Right renal cortex interstitium (tissue), 3 donors: Measurements from ENCODE around the gene RUFY3. TPM values are rescaled to one million over a fixed set of nuclear protein-coding genes. Genes with fewer than 3 reads are reported as not detected.
"Not testable (repeated sequence)": the region's sequence is repeated elsewhere in the genome, so short reads cannot be mapped to it uniquely, and the experiment has no call there.

Experiments used
- DNase-seq, 3 donors: peaks; one replicate each; pipeline ENCODE4 v3.0.0-alpha.2; 2013; ENCODE audit warnings: low read depth in 3 of 3, low spot score in 2 of 3
- polyA plus RNA-seq, 3 donors: library from polyadenylated mRNA; unstranded; fragments of 120-200 nt; gene quantifications; one replicate each; pipeline ENCODE4 v1.2.1, GENCODE V29; 2013; ENCODE audit not compliant: insufficient read length in 3 of 3

The RUFY3 gene
- polyA plus RNA-seq, 3 donors, result 91.9 to 95.9 (median 93.3) TPM

DNA sequence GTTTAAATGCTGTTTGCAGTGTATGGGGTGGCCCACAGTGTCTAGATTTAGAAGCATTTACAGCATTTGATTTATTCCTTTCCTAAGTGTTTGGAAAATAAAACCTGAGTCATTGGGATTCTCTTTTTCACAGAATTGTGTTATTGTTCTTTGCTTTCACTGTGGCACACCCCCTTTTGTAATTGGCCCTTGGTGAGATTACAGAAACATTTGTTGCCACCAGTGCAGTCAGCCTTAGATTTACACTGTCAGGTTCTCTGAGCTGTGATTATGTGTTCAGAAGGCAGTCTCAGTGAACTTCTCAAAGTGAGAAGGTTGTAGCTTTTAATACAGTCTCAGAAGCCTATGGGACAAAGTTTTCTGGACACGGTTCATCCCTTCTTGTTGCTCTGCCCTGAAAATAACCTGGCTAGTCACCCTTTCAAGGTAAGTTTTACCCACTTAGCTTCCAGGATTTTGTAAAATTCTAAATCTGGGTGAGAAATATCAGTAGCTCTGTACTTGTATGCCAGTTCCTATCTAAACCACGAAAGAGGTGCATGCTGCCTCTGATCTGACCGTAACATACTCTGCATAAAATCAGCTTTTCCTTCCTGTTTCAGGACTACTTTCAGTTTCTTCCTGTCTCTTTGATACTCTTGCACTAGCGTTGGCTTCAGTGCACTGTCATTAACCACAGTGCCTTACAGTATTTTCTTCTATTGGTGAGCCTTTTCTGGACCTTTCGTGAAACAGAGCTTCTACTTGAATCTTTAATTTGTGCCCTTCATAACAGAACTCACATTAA is 12.6 kb downstream of the RUFY3 start:
- no peak for DNase-seq

DNA sequence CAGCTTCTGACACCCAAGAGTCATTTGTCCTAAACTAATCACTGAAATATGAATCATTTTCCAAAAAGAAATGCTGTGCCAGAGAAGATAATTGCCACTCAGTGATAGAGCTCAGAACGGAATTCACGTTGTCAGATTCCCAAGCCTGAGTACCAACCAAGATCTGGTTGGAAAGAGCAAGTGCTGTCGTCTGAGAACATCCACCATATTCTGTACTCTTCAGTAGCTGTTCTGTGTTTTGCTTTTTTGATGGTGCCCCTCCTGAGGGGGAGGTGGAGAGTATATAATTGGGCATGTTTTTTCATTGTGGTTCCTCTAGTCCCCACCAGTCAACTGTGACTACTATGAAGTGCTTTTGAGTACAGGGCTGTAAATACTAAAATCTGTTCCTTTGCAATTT is 13.2 kb downstream of the RUFY3 start:
- DNase-seq, result no peak

DNA sequence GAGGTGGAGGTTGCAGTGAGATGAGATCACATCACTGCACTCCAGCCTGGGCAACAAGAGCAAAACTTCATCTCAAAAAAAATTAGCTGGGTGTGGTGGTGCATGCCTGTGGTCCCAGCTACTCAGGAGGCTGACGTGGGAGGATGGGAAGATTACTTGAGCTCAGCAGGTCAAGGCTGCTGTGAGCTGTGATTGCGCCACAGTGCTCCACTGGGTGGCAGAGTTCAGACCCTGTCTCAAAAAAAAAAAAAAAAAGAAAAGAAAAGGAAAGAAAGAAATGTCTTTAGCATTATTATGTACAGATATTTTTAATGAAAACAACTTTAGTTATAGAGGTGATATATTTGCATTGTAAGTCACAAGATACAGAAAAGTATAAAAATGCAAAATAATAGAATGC is 14.2 kb downstream of the RUFY3 start:
- not testable (repeated sequence) for DNase-seq

DNA sequence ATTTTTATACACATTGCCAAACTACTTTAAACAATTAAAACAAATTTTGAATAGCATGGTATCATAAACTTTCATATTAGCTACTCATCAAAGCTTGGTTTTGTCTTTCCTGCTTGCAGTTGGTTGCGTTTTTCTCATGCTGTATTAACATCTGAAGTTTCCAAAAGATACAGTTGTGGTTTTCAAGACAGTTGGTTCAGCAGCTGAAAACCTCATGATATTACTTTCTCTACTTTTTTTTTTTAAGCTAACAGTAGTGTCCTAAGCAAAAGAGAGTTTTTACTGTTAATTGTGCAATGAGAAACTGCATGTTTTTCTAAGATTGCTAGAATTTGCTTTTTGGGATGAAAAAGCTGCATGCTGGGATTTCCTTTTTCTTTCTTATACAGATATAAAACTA is 15.2 kb downstream of the RUFY3 start:
- no peak for DNase-seq

DNA sequence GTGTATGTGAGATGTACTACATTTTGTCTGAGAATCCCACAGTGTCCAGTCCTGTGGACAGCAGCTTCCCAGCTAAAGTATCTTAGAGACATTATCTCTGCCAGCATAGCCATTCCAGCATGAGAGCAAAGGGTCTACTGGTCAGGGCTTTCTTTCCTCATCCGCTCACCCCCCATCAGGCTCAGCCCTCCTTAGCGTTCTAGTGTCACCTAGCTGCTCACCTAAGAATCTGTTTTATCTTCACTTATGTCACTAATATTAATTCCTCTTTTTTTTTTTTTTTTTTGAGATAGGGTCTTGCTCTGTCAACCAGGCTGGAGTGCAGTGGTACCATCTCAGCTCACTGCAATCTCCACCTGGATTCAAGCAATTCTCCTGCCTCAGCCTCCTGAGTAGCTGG is 15.6 kb downstream of the RUFY3 start:
- no peak for DNase-seq

DNA sequence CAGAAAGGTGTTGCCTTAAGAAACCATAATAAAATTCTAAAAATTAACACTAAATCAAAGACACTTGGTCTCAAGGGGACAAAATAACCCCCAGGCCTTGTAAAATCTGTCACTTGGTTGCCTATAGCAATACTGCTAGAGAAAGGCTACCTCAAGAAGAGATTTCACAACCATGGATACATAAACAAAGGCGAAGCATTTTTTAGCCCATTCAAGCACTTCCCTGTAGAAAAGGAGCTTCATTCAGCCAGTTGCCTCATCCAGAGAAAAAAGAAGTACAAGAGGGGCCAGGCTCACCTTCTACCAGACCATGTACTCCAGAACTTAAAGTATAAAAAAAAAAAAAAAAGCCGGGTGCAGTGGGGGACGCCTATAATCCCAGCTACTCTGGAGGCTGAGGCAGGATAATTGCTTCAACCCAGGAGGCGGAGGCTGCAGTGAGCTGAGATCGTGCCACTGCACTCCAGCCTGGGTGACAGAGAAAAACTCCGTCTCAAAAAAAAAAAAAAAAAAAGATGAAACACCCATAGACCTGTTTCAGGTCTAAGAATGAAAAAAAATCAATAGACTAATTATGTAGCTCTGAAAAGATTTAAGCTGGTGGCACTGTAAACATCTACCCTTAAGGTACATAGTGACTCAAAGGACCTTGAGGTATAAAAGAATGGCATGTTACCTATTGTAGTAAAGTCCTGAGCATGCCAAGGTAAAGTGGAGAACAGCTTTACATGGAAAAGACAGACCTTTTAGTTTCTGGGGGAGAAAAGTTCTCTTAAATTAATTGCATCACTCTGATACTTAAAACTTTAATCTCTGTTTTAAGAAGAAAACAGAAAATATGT is 18.0 kb downstream of the RUFY3 start:
- no peak for DNase-seq

DNA sequence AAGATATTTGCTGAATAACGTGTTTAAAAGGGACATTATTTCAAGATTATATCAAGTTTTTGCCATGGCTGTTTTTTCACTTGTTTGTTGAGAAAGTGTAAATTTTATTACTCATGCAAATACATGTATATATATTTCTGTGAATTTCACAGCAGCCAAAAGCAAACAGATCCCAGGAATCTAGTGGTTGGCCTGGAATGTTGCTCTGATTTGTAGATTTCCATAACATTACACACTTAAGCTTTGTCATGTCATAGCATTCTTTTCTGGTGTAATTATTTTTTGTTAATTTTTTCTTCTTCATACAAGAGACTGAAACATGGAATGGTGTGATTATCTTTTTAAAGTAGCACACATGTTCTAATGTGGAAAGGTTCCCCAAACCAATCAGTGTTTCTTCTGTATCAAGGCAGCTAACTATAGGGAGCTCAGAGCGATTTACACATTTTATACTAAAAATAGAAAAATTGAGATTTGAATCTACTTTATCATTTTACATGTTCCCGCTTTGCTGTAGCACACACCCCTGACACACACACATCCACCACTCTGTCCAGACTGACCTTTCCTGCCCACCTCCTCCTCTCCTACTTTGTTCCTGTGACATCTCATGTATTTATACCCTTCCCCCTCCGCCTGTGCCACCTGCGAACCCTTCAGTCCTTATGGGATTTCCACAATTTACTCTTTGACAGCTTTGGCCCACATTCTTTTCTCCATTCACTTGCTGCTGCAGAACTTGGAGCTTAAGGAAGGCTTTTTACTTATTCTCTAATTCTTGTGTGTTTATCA is 20.3 kb downstream of the RUFY3 start:
- no peak for DNase-seq

- DNase-seq, result no peak
Observed at GRCh38 chr4:70743731-70744130, 22.0 kb downstream of the RUFY3 start.

DNA sequence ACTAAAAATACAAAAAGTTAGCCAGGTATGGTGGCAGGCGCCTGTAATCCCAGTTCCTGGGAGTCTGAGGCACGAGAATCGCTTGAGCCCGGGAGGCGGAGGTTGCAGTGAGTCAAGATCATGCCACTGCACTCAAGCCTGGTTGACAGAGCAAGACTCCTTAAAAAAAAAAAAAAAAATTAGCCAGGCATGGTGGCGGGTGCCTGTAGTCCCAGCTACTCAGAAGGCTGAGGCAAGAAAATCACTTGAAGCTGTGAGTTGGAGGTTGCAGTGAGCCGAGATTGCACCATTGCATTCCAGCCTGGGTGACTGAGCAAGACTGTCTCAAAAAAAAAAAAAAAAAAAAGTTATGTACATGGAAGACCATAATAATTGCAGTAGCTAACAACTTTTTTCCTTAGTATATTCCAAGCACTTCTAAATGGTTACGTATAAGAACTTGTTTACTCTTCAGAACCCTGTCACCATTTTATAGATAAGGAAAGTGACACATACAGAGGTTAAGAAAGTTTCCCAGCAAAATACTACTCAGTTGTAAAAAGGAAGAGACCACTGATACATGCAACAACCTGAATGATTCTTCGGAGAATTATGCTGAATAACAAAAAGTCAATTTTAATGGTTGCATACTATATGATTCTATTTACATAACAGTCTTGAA is 24.5 kb downstream of the RUFY3 start:
- no peak for DNase-seq

- DNase-seq, result no peak
Observed at GRCh38 chr4:70747874-70748273, 26.1 kb downstream of the RUFY3 start.

DNA sequence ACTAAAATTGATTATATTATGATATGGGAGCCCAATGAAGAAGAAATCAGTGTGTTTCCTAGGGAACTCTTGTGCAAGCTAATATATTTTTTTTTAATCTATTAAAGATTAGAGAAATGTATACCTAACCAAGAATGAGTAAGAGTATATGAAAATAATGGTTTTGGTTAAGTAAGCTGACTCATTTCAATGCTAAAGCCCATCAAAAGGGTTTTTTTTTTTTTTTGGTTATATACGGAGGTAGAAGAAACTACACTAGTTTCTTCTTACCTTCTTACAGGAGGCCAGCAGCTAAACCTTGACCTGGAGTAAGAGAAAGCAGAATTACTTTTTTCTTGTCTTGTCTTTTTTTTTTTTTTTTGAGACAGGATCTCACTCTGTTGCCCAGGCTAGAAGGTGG is 27.5 kb downstream of the RUFY3 start:
- DNase-seq, result no peak

DNA sequence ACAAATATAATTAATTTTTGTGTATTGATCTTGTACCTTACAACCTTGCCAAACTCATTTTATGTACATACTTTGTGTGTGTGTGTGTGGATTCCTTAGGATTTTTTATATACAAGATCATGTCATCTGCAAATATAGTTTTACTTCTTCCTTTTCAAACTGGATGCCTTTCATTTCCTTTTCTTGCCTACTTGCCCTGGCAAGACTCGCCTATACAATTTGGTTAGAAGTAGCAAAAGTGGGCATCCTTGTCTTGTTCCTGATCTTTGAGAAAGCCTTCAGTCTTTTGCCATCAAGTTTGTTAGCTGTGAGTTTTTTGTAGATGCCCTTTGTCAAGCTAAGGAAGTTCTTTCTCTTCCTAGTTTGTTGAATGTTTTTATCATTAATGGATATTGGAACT is 30.5 kb downstream of the RUFY3 start:
- no peak for DNase-seq

- no peak for DNase-seq
Observed at GRCh38 chr4:70753630-70754029, 31.9 kb downstream of the RUFY3 start.

DNA sequence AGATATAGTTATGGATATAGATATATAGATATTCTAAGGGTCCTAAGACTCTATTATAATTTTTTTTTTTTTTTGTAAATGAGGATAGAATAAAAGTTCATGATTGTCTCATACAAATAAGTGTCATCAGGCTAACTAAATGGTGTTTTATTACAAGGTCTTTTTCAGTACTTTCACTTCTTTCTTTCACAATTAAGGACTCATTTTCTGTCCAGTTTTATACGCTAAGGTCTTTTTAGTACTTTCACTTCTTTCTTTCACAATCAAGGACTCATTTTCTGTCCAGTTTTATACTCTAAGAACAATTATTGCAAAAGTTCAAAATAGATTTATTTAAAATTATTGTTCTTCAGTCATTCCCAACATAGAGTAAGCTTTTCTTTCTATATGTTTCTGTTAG is 32.7 kb downstream of the RUFY3 start:
- no peak for DNase-seq

- no peak for DNase-seq
Observed at GRCh38 chr4:70754990-70755688, 33.4 kb downstream of the RUFY3 start.

- DNase-seq, result no peak
Observed at GRCh38 chr4:70759126-70759525, 37.4 kb downstream of the RUFY3 start.

GRCh38 chr4:70759627-70760026 is 37.9 kb downstream of the RUFY3 start:
- DNase-seq, result no peak

DNA sequence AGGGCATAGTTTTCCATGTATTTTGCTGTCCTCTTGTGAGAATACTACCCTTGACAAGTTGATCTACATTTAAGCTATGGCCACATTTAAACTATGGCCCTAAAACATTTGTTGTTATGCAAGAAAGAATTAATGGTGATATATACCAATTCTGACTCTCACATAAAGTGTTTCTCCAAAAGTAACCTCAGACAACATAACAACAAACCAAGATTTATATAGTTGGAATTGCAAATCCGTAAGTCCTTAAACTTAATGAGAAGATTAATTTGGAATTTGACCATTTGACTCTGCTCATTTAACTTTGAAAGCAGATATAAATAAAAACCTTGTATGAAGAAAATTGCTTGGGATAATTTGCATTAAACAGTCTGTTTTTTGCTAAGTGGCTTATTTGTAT is 38.9 kb downstream of the RUFY3 start:
- DNase-seq, result peak; percentile 51 to 53 (median 52)

GRCh38 chr4:70761276-70761816 is 39.6 kb downstream of the RUFY3 start:
- DNase-seq, result no peak

DNA sequence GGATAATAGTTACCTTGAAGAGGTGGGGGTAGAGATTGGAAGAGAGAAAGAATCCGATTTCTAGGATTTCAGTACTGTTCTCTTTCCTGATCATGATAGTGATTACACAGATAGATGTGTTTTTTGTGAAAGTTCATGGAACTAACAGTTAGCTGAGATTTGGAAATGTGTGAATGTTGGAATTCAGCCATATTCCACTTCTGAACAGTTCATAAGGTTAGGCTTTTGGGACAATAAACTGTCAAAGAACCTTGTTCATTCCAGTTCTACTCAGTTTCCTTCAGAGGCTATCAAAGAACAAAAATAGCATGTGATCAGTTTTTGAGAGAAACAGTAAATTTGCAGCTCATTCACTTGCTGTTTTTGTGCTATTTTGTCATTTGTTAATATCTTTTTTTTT is 43.6 kb downstream of the RUFY3 start:
- DNase-seq, result no peak
